ENCODE data around the gene HFM1. TPM values are rescaled to one million over a fixed set of nuclear protein-coding genes. Genes with fewer than 3 reads are reported as not detected.

HFM1 gene
- total RNA-seq, 1 donor from 2014 or later, result 0.79 TPM

GRCh38 chr1:91283421-91283726, 121.3 kb downstream of the HFM1 start:
- no peaks in the 10 kb centered on the region for H3K36me3 ChIP-seq (ENCODE audit: control insufficient read depth, insufficient read depth, low read length)
- no peak for TF ChIP-seq CTCF (IDR thresholded peaks at IDR 0.05; ENCODE audit: insufficient read depth, low read length, poor library complexity, severe bottlenecking)
- DNase-seq (ENCODE audit: low read depth), result no peak
- no peaks in the 10 kb centered on the region for H3K27me3 ChIP-seq (ENCODE audit: control insufficient read depth, insufficient read depth, low read length)
- no peak overlapping the region for H3K4me3 ChIP-seq (ENCODE audit: low read depth, low read length)

GRCh38 chr1:91282695-91283420, 121.8 kb downstream of the HFM1 start:
- no peak overlapping the region for H3K4me3 ChIP-seq (ENCODE audit: low read depth, low read length)
- TF ChIP-seq CTCF (IDR thresholded peaks at IDR 0.05; ENCODE audit: insufficient read depth, low read length, poor library complexity, severe bottlenecking), result peak; percentile 73
- no peaks in the 10 kb centered on the region for H3K36me3 ChIP-seq (ENCODE audit: control insufficient read depth, insufficient read depth, low read length)
- H3K27me3 ChIP-seq (ENCODE audit: control insufficient read depth, insufficient read depth, low read length), result no peaks in the 10 kb centered on the region
- DNase-seq (ENCODE audit: low read depth), result peak; percentile 18

GRCh38 chr1:91281782-91282181, 122.9 kb downstream of the HFM1 start:
- Histone ChIP-seq H3K36me3 (ENCODE audit: control insufficient read depth, insufficient read depth, low read length) (no peaks in the 10 kb centered on the region), H3K27me3 (ENCODE audit: control insufficient read depth, insufficient read depth, low read length) (no peaks in the 10 kb centered on the region), H3K4me3 (ENCODE audit: low read depth, low read length) (no peak overlapping the region)
- no peak for DNase-seq (ENCODE audit: low read depth)
- no peak for TF ChIP-seq CTCF (IDR thresholded peaks at IDR 0.05; ENCODE audit: insufficient read depth, low read length, poor library complexity, severe bottlenecking)

GRCh38 chr1:91278754-91279153, 125.9 kb downstream of the HFM1 start:
- H3K4me3 ChIP-seq (ENCODE audit: low read depth, low read length), result no peak overlapping the region
- H3K27me3 ChIP-seq (ENCODE audit: control insufficient read depth, insufficient read depth, low read length), result no peaks in the 10 kb centered on the region
- H3K36me3 ChIP-seq (ENCODE audit: control insufficient read depth, insufficient read depth, low read length), result no peaks in the 10 kb centered on the region
- peak; percentile 1 for TF ChIP-seq CTCF (IDR thresholded peaks at IDR 0.05; ENCODE audit: insufficient read depth, low read length, poor library complexity, severe bottlenecking)
- no peak for DNase-seq (ENCODE audit: low read depth)

GRCh38 chr1:91273875-91274274, 130.8 kb downstream of the HFM1 start:
- Histone ChIP-seq H3K4me3 (ENCODE audit: low read depth, low read length) (no peak overlapping the region), H3K36me3 (ENCODE audit: control insufficient read depth, insufficient read depth, low read length) (no peaks in the 10 kb centered on the region), H3K27me3 (ENCODE audit: control insufficient read depth, insufficient read depth, low read length) (no peaks in the 10 kb centered on the region)
- DNase-seq (ENCODE audit: low read depth), result no peak
- no peak for TF ChIP-seq CTCF (IDR thresholded peaks at IDR 0.05; ENCODE audit: insufficient read depth, low read length, poor library complexity, severe bottlenecking)

GRCh38 chr1:91261655-91262054, 143.0 kb downstream of the HFM1 start:
- H3K4me3 ChIP-seq (ENCODE audit: low read depth, low read length), result no peak overlapping the region
- TF ChIP-seq CTCF (IDR thresholded peaks at IDR 0.05; ENCODE audit: insufficient read depth, low read length, poor library complexity, severe bottlenecking), result no peak
- no peaks in the 10 kb centered on the region for H3K36me3 ChIP-seq (ENCODE audit: control insufficient read depth, insufficient read depth, low read length)
- no peak for DNase-seq (ENCODE audit: low read depth)
- H3K27me3 ChIP-seq (ENCODE audit: control insufficient read depth, insufficient read depth, low read length), result no peaks in the 10 kb centered on the region
